LNCaP clone FGC (cell line): ENCODE measurements around the gene PRDM16.

Source experiments
- DNase-seq: peaks from one replicate; pipeline ENCODE4 v3.0.0-alpha.2; 2011; ENCODE audit warnings: low read depth
- H3K4me3 ChIP-seq: 2 replicates; pipeline ENCODE4 v1.5.1; 2011; ENCODE audit warnings: mild to moderate bottlenecking, low read depth, low read length, control low read depth
- TF ChIP-seq, protein P1 (sequence below): IDR thresholded peaks from 2 replicates; pipeline ENCODE4 v1.5.1; 2012; ENCODE audit warnings: mild to moderate bottlenecking; ENCODE audit not compliant: control insufficient read depth, insufficient read depth; ENCODE audit errors: extremely low read depth

Gene PRDM16

DNA sequence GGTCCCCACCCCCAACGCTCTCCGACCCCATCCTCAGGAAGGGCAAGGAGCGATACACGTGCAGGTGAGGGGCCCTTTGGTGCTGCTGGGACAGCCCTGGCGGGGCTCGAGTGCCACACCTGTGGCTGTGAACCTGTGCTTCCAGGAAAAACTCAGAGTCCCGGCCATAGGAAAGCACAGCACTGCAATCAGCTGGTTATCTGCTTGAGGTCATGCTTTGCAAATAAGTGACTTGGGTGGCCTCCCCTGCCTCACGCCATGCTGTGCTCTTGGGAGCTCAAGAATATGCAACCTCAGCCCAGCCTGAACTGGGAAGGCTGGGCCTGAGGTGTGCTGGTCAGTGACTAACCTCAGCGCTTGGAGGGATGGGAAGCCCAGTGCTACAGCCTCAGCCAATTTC, 348.9 kb downstream of the PRDM16 start:
- TF ChIP-seq, protein P1, sequence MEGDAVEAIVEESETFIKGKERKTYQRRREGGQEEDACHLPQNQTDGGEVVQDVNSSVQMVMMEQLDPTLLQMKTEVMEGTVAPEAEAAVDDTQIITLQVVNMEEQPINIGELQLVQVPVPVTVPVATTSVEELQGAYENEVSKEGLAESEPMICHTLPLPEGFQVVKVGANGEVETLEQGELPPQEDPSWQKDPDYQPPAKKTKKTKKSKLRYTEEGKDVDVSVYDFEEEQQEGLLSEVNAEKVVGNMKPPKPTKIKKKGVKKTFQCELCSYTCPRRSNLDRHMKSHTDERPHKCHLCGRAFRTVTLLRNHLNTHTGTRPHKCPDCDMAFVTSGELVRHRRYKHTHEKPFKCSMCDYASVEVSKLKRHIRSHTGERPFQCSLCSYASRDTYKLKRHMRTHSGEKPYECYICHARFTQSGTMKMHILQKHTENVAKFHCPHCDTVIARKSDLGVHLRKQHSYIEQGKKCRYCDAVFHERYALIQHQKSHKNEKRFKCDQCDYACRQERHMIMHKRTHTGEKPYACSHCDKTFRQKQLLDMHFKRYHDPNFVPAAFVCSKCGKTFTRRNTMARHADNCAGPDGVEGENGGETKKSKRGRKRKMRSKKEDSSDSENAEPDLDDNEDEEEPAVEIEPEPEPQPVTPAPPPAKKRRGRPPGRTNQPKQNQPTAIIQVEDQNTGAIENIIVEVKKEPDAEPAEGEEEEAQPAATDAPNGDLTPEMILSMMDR: no peak
- no peak for DNase-seq
- no peak overlapping the region for H3K4me3 ChIP-seq

DNA sequence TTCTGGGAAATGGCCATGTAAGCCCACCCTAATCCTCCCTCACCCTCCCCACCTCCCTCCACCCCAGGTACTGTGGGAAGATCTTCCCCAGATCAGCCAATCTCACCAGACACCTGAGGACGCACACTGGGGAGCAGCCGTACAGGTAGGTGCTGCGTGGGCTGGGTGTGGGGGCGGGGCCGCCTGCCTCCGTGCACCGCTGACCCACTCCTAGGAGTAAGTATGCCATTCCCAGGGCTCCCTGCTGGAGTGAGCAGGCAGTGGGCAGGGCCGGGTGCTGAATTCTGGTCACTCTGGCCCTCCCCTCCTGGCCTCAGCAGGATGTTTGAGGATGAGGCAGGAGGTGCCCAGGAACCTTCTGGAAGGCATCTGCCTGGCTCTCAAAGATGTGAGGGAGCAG, 349.6 kb downstream of the PRDM16 start:
- H3K4me3 ChIP-seq: no peak overlapping the region
- TF ChIP-seq, protein P1: no peak
- DNase-seq: no peak

DNA sequence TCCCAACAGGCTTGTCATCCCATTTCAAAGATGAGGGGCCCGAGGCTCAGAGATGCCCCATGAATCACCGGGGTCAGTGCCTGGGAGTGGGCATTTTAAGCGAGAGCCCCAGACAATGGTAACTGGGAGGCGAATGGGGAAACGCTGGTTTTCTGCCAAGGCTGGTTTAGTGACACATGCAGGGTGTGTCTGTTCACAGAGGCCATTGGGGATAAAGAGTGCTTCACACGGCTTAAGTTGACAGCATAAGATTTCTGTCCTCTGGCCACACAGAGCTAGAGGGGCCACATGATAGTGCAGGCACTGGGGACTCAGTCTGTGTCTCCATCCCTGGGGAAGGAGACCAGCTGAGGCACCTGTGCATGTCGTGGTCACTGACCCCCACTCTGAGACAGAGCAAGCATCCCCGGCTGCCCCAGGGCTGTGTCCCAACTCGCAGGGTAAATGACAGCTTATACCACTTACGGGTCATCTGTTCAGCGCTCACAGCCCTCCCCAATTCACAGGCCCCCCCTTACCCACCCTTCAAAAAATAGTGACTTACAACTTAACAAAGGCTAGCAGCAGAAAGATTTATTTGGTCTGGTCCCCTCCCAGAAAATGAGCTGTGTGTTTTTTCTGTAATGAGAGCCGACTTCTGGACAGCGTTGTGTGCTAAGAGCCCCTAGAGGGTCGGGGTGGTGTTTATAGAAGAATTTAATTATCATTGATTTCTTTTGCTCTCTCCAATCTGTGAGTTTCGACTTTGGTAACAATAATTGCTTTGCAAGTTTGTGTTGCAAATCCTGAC, 350.6 kb downstream of the PRDM16 start:
- TF ChIP-seq, protein P1: no peak
- no peak for DNase-seq
- H3K4me3 ChIP-seq: no peak overlapping the region

DNA sequence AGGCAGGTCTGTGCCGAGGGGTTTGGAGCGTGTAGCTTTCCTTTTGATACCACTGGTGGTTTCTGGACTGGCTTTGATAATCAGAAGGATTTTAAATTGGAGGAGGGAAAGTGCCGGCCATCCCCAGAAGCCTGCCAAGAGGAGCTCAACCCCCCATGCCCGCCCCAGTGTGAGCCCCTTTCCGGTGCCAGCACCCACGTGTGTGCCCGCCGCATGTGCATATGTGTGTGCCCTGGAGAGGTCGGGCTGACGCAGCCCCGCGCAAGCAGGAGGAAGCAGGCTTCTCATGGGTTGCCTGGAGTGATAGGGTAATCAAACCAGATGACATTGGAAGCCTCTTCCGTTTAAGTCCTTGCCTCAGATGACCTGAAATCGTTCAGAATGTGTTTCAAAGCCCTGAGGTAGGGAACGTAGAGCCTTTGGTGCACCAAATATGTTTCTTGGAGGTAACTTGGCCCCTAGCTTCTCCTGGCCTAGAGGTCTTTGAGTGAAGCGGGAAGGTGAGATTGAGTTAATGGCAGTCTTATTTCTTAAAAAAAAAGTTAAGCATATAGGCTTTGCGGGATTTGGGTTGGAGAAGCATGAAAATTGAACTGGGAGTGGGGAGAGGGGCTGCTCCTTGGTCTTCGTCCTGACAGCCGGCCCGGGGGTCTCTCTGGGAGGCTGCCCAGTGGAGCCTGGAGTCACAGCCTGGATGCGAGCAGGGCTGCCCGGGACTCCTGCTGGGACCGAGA, 351.4 kb downstream of the PRDM16 start:
- TF ChIP-seq, protein P1: no peak
- DNase-seq: no peak
- H3K4me3 ChIP-seq: no peak overlapping the region

DNA sequence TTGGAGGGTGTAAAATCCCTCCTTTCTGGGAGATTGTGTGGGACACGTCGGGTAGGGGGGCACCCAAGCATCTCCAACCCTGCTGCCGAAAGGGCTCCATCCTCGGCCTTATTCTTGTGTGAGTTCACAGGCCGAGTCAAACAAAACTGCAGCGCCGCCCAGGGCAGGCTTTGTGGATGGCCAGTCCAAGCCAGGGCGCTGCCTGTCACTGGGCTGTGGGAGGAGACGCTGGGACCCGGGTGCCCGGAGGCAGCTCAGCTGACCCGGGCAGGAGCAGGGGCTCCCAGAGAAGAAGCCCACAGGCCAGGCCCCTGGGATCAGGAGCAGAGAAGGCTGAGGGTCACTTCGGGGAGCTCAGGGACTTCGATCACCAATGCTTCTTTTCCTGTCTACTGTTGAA, 353.6 kb downstream of the PRDM16 start:
- DNase-seq: no peak
- TF ChIP-seq, protein P1: no peak
- no peak overlapping the region for H3K4me3 ChIP-seq

DNA sequence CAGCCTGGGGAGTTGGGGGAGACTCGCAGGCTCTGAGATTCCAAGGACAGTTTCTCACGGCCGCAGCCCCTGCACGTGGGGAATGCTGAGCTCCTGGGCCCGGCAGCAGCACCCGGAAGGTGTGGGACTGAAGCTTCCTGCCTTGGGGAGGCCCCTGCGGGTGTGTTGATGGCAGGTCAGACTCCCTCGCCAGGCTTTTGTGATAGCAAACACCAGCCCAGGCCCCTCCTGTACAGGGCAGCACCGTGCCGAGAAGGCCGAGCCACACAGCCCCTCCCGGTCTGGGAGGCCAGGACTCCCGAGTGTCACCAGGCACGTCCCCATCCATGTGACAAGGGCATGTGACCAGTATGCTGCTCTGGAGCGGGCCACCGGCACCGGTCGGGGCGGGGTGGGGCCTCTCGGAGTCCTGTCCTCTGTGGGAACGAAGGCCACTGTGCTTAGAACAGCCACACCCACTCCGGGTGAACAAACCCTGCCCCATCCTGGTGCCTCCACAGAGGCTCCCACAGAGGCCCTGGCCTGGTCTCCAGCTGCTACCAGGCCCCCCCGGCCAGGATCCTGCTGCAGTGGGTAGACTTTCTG, 354.3 kb downstream of the PRDM16 start:
- no peak for DNase-seq
- TF ChIP-seq, protein P1: no peak
- no peak overlapping the region for H3K4me3 ChIP-seq
